ENCODE data around the gene PLEKHA4. TPM values are rescaled to one million over a fixed set of nuclear protein-coding genes. Genes with fewer than 3 reads are reported as not detected.

PLEKHA4 gene
- total RNA-seq, 1 experiment from 2014 or later: 20.7 TPM

GRCh38 chr19:48815870-48816501 is 52.4 kb downstream of the PLEKHA4 start:
- no peaks in the 10 kb centered on the region for H3K9me3 ChIP-seq (ENCODE audit: low read depth, low read length, poor library complexity, severe bottlenecking)
- peaks cover 14% of the 10 kb centered on the region for H3K4me1 ChIP-seq (ENCODE audit: insufficient read depth, low read length, poor library complexity, severe bottlenecking)
- intact Hi-C loops (cut with micrococcal nuclease; ENCODE audit: unreplicated experiment): no loop called here
- TF ChIP-seq CTCF (conservative IDR thresholded peaks at IDR 0.05; ENCODE audit: low read depth, low read length) (no peak), EZH2 (IDR thresholded peaks at IDR 0.05; ENCODE audit: borderline replicate concordance, low read depth, low read length, poor library complexity, severe bottlenecking) (no peak)
- no peak overlapping the region for H3K4me3 ChIP-seq (ENCODE audit: low read depth, low read length, poor library complexity, severe bottlenecking)
- ChIA-PET CTCF (no interaction called here), POLR2A (ENCODE audit: low non-redundant PET) (no interaction called here)
- DNase-seq (ENCODE audit: low spot score): no peak
- no peaks in the 10 kb centered on the region for H3K27me3 ChIP-seq (replicated peaks; ENCODE audit: insufficient read depth, low read depth, low read length, poor library complexity)
- H3K36me3 ChIP-seq (ENCODE audit: insufficient read depth, low read length, poor library complexity, severe bottlenecking): no peaks in the 10 kb centered on the region
- H3K27ac ChIP-seq (ENCODE audit: low read depth, low read length, poor library complexity, severe bottlenecking): no peak overlapping the region
- BruUV-seq (replicated peaks): no TSS peak

GRCh38 chr19:48814895-48815294 is 53.5 kb downstream of the PLEKHA4 start:
- intact Hi-C loops (cut with micrococcal nuclease; ENCODE audit: unreplicated experiment): no loop called here
- ChIA-PET POLR2A (ENCODE audit: low non-redundant PET) (no interaction called here), CTCF (no interaction called here)
- Histone ChIP-seq H3K4me1 (ENCODE audit: insufficient read depth, low read length, poor library complexity, severe bottlenecking) (peaks cover 15% of the 10 kb centered on the region), H3K9me3 (ENCODE audit: low read depth, low read length, poor library complexity, severe bottlenecking) (no peaks in the 10 kb centered on the region), H3K4me3 (ENCODE audit: low read depth, low read length, poor library complexity, severe bottlenecking) (no peak overlapping the region), H3K36me3 (ENCODE audit: insufficient read depth, low read length, poor library complexity, severe bottlenecking) (no peaks in the 10 kb centered on the region), H3K27ac (ENCODE audit: low read depth, low read length, poor library complexity, severe bottlenecking) (peak overlapping the region; percentile 34), H3K27me3 (replicated peaks; ENCODE audit: insufficient read depth, low read depth, low read length, poor library complexity) (no peaks in the 10 kb centered on the region)
- DNase-seq (ENCODE audit: low spot score): no peak
- BruUV-seq (replicated peaks): no TSS peak
- TF ChIP-seq EZH2 (IDR thresholded peaks at IDR 0.05; ENCODE audit: borderline replicate concordance, low read depth, low read length, poor library complexity, severe bottlenecking): no peak
- no peak for TF ChIP-seq CTCF (conservative IDR thresholded peaks at IDR 0.05; ENCODE audit: low read depth, low read length)

GRCh38 chr19:48813123-48813913 is 55.1 kb downstream of the PLEKHA4 start:
- TF ChIP-seq EZH2 (IDR thresholded peaks at IDR 0.05; ENCODE audit: borderline replicate concordance, low read depth, low read length, poor library complexity, severe bottlenecking) (no peak), CTCF (conservative IDR thresholded peaks at IDR 0.05; ENCODE audit: low read depth, low read length) (peak; percentile 36; the same call in 1 of the 2 replicates)
- no peaks in the 10 kb centered on the region for H3K36me3 ChIP-seq (ENCODE audit: insufficient read depth, low read length, poor library complexity, severe bottlenecking)
- H3K4me1 ChIP-seq (ENCODE audit: insufficient read depth, low read length, poor library complexity, severe bottlenecking): peaks cover 17% of the 10 kb centered on the region
- no TSS peak for BruUV-seq (replicated peaks)
- H3K4me3 ChIP-seq (ENCODE audit: low read depth, low read length, poor library complexity, severe bottlenecking): no peak overlapping the region
- H3K27ac ChIP-seq (ENCODE audit: low read depth, low read length, poor library complexity, severe bottlenecking): peak overlapping the region; percentile 74
- ChIA-PET POLR2A (ENCODE audit: low non-redundant PET) (no interaction called here), CTCF (no interaction called here)
- H3K27me3 ChIP-seq (replicated peaks; ENCODE audit: insufficient read depth, low read depth, low read length, poor library complexity): no peaks in the 10 kb centered on the region
- H3K9me3 ChIP-seq (ENCODE audit: low read depth, low read length, poor library complexity, severe bottlenecking): no peaks in the 10 kb centered on the region
- intact Hi-C loops (cut with micrococcal nuclease; ENCODE audit: unreplicated experiment): no loop called here
- no peak for DNase-seq (ENCODE audit: low spot score)
